C1 segment of cervical spinal cord (tissue), 14 donors: ENCODE measurements around the gene PRC1.
"Not testable (repeated sequence)": the region's sequence is repeated elsewhere in the genome, so short reads cannot be mapped to it uniquely, and the experiment has no call there.

Experiments
- DNase-seq, 14 donors: peaks; one replicate each; lab custom pipeline; 2025; lab: John Stamatoyannopoulos, UW

PRC1 gene

GRCh38 chr15:90934256-90934948, 59.9 kb downstream of the PRC1 start:
- peak; percentile 7 to 82 (median 66) for DNase-seq

DNA sequence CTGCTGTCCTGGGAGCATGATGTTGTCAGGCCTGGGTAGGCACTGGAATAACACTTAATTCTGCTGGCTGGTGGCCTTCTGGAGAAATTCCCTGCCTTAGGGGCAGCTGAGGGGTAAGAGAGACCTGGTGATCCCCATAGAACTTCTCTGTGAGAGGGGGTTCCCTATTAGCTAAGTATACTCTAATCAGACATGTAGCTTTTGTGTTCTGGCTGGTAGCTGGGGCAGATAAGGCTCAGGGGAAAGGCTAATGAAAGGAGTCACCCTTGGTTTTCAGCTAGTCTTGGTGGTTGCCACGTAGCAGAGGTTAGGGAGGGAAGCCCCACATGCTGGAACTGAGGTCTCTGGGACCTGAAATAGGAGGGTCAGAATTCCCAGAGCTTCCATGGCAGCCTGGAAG, 61.0 kb downstream of the PRC1 start:
- no peak for DNase-seq

DNA sequence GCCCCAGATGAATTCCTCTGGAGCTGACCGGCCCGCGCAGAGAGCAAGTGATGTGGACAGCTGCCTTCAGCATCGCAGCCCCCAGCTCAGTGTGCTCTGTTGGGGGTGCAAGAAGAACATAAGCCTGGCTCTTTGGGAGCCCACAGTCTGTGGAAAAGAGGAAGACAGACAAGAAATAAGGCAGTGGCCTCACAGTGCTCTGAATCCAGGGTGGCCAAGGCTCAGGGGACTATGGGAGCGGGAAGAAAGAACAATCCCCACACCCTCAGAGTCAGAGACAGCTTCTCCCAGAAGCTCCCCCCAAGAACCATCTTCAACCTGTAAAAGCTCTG, 61.7 kb downstream of the PRC1 start:
- DNase-seq, result peak in 1 of 14 donors; percentile 39

GRCh38 chr15:90931828-90932659, 62.3 kb downstream of the PRC1 start, which contains the start of gene HDDC3:
TSS of gene HDDC3 (minus strand) at chr15:90932549. CDS start at chr15:90932540, 9 bp downstream.
- DNase-seq, result peak in 13 of 14 donors; percentile 13 to 90 (median 72)

- DNase-seq, result peak in 1 of 14 donors; percentile 19
Measured at GRCh38 chr15:90931575-90931827, 62.8 kb downstream of the PRC1 start.

DNA sequence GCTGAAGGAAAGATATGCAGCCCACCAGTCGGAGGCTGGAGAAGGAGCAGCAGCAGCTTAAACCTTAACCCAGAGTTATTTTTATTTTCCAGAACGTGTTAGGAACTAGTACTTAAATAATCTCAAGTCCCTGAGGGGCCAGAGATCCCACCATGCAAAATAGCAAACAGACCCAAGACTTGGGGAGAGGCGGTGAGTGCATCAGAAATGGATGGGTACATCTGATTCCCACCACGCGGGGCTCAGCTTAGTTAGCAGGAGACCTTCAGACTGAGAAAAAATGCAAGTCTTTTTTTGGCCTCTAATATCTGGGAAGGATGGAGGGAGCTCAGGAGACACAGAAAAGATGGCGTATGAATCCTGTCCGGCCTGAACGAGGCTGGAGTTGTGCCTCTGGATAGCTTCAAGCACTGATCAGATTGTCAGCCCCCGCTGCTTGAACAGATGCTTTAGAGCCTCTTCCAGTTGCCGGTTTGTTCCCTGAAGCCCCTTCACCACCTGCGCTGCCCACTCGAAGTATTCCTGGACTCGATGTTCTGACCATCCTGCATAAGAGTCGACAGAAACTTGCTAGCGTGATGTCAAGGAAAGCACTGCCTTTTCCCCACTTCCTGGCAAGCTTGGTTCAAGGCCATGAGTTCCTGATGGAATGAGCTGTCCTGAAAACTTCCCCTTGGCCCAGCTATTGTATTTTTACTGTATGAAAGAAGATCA, 63.3 kb downstream of the PRC1 start:
- no peak for DNase-seq

DNA sequence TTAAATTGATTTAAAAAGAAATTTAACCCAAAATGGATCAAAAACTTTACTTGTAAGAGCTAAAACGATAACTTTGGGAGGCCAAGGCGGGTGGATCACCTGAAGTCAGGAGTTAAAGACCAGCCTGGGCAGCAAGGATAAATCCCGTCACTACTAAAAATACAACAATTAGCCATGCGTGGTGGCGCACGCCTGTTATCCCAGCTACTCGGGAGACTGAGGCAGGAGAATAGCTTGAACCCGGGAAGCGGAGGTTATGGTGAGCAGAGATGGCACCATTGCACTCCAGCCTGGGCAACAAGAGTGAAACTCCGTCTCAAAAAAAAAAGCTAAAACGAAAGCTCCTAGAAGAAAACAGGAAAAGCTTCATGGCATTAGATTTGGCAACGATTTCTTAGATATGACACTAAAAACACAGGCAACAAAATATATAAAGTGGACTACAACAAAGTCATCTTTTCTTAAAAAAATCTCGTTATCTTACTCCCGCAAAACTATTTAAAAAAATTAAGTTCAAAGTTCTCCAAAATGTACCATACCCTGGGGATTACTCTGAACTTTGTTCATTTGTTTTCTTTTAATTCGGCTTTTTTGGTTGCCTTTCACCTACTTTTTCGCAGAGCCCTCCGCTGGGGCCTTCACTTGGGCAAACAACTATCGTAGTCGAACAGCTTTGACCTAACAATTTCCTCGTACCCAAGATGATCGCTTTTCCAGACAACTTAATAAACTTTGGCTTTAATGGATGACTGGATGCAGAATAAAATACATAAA, 64.9 kb downstream of the PRC1 start:
- peak in 1 of 14 donors; percentile 63 for DNase-seq

DNA sequence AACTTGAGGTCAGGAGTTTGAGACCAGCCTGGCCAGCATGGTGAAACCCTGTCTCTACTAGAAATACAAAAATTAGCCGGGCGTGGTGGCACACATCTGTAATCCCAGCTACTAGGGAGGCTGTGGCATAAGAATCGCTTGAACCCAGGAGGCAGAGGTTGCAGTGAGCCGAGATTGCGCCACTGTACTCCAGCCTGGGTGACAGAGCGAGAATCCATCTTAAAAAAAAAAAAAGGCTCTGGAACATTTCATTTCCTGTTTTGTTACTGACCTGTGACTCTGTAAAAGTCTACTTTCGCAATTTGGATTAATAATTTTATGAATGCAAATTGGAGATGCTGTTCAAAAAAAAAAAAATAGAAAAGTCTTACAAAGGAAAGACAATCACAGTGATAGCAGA, 66.2 kb downstream of the PRC1 start:
- not testable (repeated sequence) for DNase-seq

- not testable (repeated sequence) for DNase-seq
Measured at GRCh38 chr15:90926766-90927165, 67.6 kb downstream of the PRC1 start.

DNA sequence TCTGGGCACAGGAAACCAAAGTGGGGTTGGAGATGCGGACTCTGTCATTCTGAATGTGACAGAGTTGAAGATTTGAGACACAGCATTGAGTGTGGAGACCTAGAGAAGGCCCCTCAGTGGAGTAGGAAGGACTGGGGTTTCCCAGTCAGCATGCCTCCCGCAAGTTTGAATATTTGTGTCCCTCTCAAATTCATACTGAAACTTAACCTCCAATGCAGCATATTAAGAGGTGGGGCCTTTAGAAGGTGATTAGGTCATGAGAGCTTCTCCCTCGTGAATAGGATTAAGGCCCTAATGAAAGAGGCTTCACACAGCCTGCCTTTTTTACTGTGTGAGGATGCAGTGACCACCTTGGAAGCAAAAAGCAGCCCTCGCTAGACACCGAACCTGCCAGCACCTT, 70.0 kb downstream of the PRC1 start:
- DNase-seq, result no peak

- not testable (repeated sequence) for DNase-seq
Measured at GRCh38 chr15:90922712-90923322, 71.5 kb downstream of the PRC1 start.

GRCh38 chr15:90921887-90922286, 72.4 kb downstream of the PRC1 start:
- DNase-seq, result no peak

- DNase-seq, result no peak
Measured at GRCh38 chr15:90918835-90919234, 75.5 kb downstream of the PRC1 start.

DNA sequence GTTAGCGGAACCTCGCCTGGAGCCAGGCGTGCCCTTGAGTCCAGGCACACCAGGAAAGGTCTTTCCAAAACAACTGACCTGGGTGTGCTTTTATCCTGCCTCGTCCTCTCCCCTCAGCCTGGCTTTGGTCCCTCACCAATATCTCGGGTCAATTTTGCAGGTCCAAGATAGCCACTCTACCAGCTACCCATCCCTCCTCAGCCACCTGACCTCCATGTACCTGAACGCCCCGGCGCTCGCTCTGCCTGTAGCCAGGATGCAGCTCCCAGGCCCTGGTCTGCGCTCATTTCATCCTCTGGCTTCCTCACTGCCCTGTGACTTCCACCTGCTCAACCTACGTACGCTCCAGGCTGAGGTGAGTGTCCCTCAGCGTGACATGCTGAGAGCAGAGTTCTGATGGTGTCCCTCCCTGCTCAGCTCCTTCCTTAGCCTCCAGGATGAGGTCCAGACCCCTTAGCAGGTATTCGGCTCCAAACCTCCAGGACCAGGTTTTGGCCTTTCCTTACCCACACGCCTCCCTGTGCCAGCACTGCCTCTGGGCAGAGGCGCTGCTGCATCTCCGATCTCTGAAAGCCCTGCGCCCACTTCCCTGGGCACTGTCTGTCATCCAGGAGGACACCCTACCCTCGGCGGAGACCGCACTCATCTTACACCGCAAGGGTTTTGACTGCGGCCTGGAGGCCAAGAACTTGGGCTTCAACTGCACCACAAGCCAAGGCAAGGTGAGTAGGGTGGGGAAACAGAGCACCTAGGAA, 76.1 kb downstream of the PRC1 start:
- no peak for DNase-seq

DNA sequence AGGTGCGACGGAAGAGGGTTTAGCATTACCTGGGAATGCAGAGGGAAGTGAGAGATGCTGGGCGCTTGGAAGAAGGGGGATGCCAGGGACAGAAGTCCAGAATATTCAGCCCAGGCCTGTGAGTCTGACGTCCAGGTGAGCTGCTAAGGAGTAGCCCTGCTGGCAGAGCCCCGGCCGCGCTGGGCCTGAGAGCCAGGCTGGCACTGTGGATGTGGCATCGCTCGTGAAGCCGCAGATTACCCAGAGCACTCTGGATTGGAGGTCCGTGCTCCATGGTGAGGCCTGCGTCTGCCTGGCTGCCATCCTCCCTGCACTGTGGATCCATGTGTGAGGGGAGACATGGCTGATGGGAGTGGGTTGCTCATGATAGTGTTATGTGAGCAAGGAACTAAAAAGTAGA, 76.8 kb downstream of the PRC1 start:
- no peak for DNase-seq

DNA sequence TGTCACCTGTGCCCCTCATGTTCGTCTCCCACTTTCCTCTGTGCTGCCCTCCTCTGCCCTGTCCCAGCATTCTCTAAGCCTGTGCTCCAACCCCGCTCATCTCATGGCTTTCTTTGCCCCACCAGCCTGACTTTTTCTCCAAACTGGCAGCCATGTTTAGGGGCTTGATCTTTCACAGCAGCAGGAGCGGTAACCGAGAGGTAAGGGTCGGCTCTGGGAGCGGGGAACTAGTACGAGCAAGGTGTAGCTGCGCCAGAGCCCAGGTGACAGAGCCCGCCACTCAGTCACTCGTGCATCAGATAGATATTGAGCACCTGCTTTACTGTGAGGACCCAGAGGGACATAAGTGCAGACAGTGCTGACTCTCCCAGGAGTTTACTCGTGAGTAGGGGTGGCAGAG, 77.9 kb downstream of the PRC1 start:
- no peak for DNase-seq
